SK-N-SH (cell line): ENCODE measurements around the gene SMYD3.

Experiments used
- CHD2 ChIP-seq: fragments of 150-350 bp; IDR thresholded peaks from 2 replicates; pipeline ENCODE4 v1.6.1; 2018; ENCODE audit warnings: low read length; ENCODE audit not compliant: partially characterized antibody
- FOXM1 ChIP-seq: IDR thresholded peaks from 2 replicates; pipeline ENCODE4 v1.4.0; 2012; ENCODE audit warnings: low read depth, mild to moderate bottlenecking
- GABPA ChIP-seq: IDR thresholded peaks from 2 replicates; pipeline ENCODE4 v1.4.0; 2012; ENCODE audit warnings: low read depth, mild to moderate bottlenecking
- MXI1 ChIP-seq: IDR thresholded peaks from 2 replicates; pipeline ENCODE4 v1.6.1; 2012; ENCODE audit warnings: mild to moderate bottlenecking, low read depth, low read length, improper control_type of control experiment
- NFIC ChIP-seq: IDR thresholded peaks from 2 replicates; pipeline ENCODE4 v1.4.0; 2012; ENCODE audit warnings: borderline replicate concordance
- RCOR1 ChIP-seq: fragments of 150-350 bp; IDR thresholded peaks from 2 replicates; pipeline ENCODE4 v1.6.1; 2017; ENCODE audit warnings: antibody characterized with exemption, low read length
- SIN3A ChIP-seq: IDR thresholded peaks from 2 replicates; pipeline ENCODE4 v1.6.1; 2012; ENCODE audit warnings: low read depth, mild to moderate bottlenecking, low read length, moderate library complexity, borderline replicate concordance
- TEAD4 ChIP-seq: IDR thresholded peaks from 2 replicates; pipeline ENCODE4 v1.4.0; 2012; ENCODE audit warnings: mild to moderate bottlenecking, borderline replicate concordance; ENCODE audit not compliant: insufficient read depth
- YY1 ChIP-seq: IDR thresholded peaks from 2 replicates; pipeline ENCODE4 v1.4.0; 2012; ENCODE audit warnings: low read depth, mild to moderate bottlenecking
- TF ChIP-seq, protein P1 (sequence below): fragments of 200-600 bp; sonication (generic); IDR thresholded peaks from 2 replicates; pipeline ENCODE4 v1.6.1; 2017; ENCODE audit warnings: antibody characterized with exemption, mild to moderate bottlenecking, moderate library complexity
- TF ChIP-seq, protein P2 (sequence below): fragments of 150-350 bp; IDR thresholded peaks from 2 replicates; pipeline ENCODE4 v1.6.1; 2017; ENCODE audit warnings: antibody characterized with exemption, low read length, low read depth, borderline replicate concordance
- TF ChIP-seq, protein P3 (sequence below): IDR thresholded peaks from 2 replicates; pipeline ENCODE4; 2012

DNA sequence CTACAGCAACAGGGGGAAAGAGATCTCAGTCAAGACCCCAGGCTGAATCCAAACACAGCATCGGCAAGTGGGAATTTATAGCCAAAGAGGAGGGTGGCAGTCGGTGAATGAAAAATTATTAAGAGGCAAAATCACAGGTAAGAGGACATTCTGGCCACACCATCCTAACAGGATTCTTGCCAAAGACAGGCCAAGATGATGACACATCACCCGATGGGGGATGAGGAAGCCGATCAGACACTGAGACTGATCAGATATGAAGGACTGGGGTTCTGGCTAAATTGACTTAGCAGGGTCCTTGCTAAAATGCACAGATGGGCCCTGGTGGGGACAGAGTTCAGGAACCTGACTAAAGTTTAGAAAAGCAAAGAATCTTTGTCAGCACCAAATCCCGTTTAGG lies 402.2 kb downstream of the SMYD3 start:
- no peak for TF ChIP-seq SIN3A
- TF ChIP-seq GABPA, result no peak
- TF ChIP-seq, protein P1, sequence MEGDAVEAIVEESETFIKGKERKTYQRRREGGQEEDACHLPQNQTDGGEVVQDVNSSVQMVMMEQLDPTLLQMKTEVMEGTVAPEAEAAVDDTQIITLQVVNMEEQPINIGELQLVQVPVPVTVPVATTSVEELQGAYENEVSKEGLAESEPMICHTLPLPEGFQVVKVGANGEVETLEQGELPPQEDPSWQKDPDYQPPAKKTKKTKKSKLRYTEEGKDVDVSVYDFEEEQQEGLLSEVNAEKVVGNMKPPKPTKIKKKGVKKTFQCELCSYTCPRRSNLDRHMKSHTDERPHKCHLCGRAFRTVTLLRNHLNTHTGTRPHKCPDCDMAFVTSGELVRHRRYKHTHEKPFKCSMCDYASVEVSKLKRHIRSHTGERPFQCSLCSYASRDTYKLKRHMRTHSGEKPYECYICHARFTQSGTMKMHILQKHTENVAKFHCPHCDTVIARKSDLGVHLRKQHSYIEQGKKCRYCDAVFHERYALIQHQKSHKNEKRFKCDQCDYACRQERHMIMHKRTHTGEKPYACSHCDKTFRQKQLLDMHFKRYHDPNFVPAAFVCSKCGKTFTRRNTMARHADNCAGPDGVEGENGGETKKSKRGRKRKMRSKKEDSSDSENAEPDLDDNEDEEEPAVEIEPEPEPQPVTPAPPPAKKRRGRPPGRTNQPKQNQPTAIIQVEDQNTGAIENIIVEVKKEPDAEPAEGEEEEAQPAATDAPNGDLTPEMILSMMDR, result no peak
- TF ChIP-seq CHD2, result no peak
- no peak for TF ChIP-seq YY1
- no peak for TF ChIP-seq RCOR1
- TF ChIP-seq FOXM1, result no peak
- TF ChIP-seq TEAD4, result no peak
- TF ChIP-seq, protein P2, sequence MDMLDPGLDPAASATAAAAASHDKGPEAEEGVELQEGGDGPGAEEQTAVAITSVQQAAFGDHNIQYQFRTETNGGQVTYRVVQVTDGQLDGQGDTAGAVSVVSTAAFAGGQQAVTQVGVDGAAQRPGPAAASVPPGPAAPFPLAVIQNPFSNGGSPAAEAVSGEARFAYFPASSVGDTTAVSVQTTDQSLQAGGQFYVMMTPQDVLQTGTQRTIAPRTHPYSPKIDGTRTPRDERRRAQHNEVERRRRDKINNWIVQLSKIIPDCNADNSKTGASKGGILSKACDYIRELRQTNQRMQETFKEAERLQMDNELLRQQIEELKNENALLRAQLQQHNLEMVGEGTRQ, result no peak
- no peak for TF ChIP-seq NFIC
- TF ChIP-seq MXI1, result no peak
- TF ChIP-seq, protein P3, sequence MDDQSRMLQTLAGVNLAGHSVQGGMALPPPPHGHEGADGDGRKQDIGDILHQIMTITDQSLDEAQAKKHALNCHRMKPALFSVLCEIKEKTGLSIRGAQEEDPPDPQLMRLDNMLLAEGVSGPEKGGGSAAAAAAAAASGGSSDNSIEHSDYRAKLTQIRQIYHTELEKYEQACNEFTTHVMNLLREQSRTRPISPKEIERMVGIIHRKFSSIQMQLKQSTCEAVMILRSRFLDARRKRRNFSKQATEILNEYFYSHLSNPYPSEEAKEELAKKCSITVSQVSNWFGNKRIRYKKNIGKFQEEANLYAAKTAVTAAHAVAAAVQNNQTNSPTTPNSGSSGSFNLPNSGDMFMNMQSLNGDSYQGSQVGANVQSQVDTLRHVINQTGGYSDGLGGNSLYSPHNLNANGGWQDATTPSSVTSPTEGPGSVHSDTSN, result no peak
